GM12878 (cell line): ENCODE measurements around the gene LMAN2L.

Source experiments
- CHD4 ChIP-seq: fragments of 200-600 bp; sonication (generic); IDR thresholded peaks from 2 replicates; pipeline ENCODE4 v1.6.1; 2016; ENCODE audit warnings: mild to moderate bottlenecking
- CREB1 ChIP-seq: IDR thresholded peaks from 2 replicates; pipeline ENCODE4 v1.6.1; 2012; ENCODE audit warnings: low read depth, mild to moderate bottlenecking, inconsistent platforms
- GABPA ChIP-seq: IDR thresholded peaks from 2 replicates; pipeline ENCODE4 v1.6.1; 2014; ENCODE audit warnings: antibody characterized with exemption, low read depth, mild to moderate bottlenecking, inconsistent platforms
- MYC ChIP-seq: IDR thresholded peaks from 2 replicates; pipeline ENCODE4 v1.6.1; 2011; ENCODE audit warnings: mild to moderate bottlenecking, low read length, moderate library complexity, inconsistent platforms; ENCODE audit not compliant: insufficient read depth, insufficient replicate concordance, insufficient read length, severe bottlenecking
- POLR2A ChIP-seq: IDR thresholded peaks from 2 replicates; pipeline ENCODE4 v1.6.1; 2011; ENCODE audit warnings: low read depth, mild to moderate bottlenecking, low read length
- RAD21 ChIP-seq: IDR thresholded peaks from 2 replicates; pipeline ENCODE4 v1.6.1; 2011; ENCODE audit warnings: mild to moderate bottlenecking, low read depth, low read length, moderate library complexity; ENCODE audit not compliant: insufficient read depth
- YY1 ChIP-seq: IDR thresholded peaks from 2 replicates; pipeline ENCODE4 v1.6.1; 2011; ENCODE audit warnings: low read depth, mild to moderate bottlenecking, low read length
- ZBTB33 ChIP-seq: fragments of 450-650 bp; IDR thresholded peaks from 2 replicates; pipeline ENCODE4 v1.6.1; 2017; ENCODE audit warnings: mild to moderate bottlenecking
- TF ChIP-seq, protein P1 (sequence below): IDR thresholded peaks from 2 replicates; pipeline ENCODE4 v1.6.1; 2012; ENCODE audit warnings: low read length, inconsistent platforms

GRCh38 chr2:96760986-96761832 is 21.3 kb upstream of the LMAN2L start:
- TF ChIP-seq POLR2A: no peak; the same call in 1 of the 2 replicates
- peak; percentile 41 for TF ChIP-seq RAD21
- TF ChIP-seq MYC: no peak
- TF ChIP-seq, protein P1, sequence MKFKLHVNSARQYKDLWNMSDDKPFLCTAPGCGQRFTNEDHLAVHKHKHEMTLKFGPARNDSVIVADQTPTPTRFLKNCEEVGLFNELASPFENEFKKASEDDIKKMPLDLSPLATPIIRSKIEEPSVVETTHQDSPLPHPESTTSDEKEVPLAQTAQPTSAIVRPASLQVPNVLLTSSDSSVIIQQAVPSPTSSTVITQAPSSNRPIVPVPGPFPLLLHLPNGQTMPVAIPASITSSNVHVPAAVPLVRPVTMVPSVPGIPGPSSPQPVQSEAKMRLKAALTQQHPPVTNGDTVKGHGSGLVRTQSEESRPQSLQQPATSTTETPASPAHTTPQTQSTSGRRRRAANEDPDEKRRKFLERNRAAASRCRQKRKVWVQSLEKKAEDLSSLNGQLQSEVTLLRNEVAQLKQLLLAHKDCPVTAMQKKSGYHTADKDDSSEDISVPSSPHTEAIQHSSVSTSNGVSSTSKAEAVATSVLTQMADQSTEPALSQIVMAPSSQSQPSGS: no peak
- TF ChIP-seq ZBTB33: no peak
- no peak for TF ChIP-seq GABPA
- TF ChIP-seq CHD4: no peak
- peak; percentile 95 for TF ChIP-seq YY1
- TF ChIP-seq CREB1: no peak
